Transverse colon (tissue), 4 donors: ENCODE measurements around the gene CECR2. TPM values are rescaled to one million over a fixed set of nuclear protein-coding genes. Genes with fewer than 3 reads are reported as not detected.

Experiments used
- DNase-seq: peaks from one replicate; pipeline ENCODE4 v3.0.0-alpha.2; 2019
- H3K27ac ChIP-seq, 4 donors: fragments of 200-600 bp; sonication (generic); 2 replicates each; pipeline ENCODE4 v1.5.1; 2016 to 2018; ENCODE audit warnings: inconsistent platforms in 4 of 4
- H3K27me3 ChIP-seq: fragments of 200-600 bp; sonication (generic); 2 replicates; pipeline ENCODE4 v1.5.1; 2017; ENCODE audit warnings: inconsistent platforms
- H3K36me3 ChIP-seq, 4 donors: fragments of 200-600 bp; sonication (generic); 2 replicates each; pipeline ENCODE4 v1.5.1; 2017 to 2019; ENCODE audit warnings: inconsistent platforms in 4 of 4
- H3K4me1 ChIP-seq, 4 donors: fragments of 200-600 bp; sonication (generic); 2 replicates each; pipeline ENCODE4 v1.5.1; 2017 to 2020; ENCODE audit warnings: inconsistent platforms in 4 of 4
- H3K4me3 ChIP-seq, 4 donors: fragments of 200-600 bp; sonication (generic); 1 replicate in 1 of 4; 2 replicates in 3 of 4; pipeline versions ENCODE4 v1.5.1 to v1.6.1; 2017 to 2019; ENCODE audit warnings: inconsistent platforms in 4 of 4
- H3K9me3 ChIP-seq, 2 donors: fragments of 200-600 bp; sonication (generic); 2 replicates each; pipeline ENCODE4 v1.5.1; 2017 to 2019; ENCODE audit warnings: inconsistent platforms in 2 of 2
- CTCF ChIP-seq, 5 experiments: fragments of 200-600 bp in 3 of 5; fragments of 450-650 bp in 2 of 5; sonication (generic) in 3 of 5; IDR thresholded peaks; 1 replicate in 2 of 5; 2 replicates in 3 of 5; pipeline ENCODE4 v1.5.1; 2016 to 2017; ENCODE audit warnings: antibody characterized with exemption in 5 of 5, inconsistent platforms in 3 of 5, mild to moderate bottlenecking in 2 of 5, moderate library complexity in 1 of 5
- EP300 ChIP-seq: sonication (generic); formaldehyde crosslinking; IDR thresholded peaks from one replicate; pipeline ENCODE4 v1.6.1; 2017; ENCODE audit warnings: antibody characterized with exemption, low read depth
- POLR2A ChIP-seq: fragments of 450-650 bp; IDR thresholded peaks from one replicate; pipeline ENCODE4 v1.6.1; 2016; ENCODE audit warnings: antibody characterized with exemption, mild to moderate bottlenecking, moderate library complexity
- POLR2AphosphoS5 ChIP-seq, 3 donors: sonication (generic); formaldehyde crosslinking; IDR thresholded peaks; one replicate each; pipeline ENCODE4 v1.6.1; 2016; ENCODE audit warnings: antibody characterized with exemption in 3 of 3
- WGBS, 2 donors: methylation state at CpG; one replicate each; pipeline ENCODE4 v1.1.5; 2018; ENCODE audit warnings: low coverage in 1 of 2; 5-methylcytosine and 5-hydroxymethylcytosine counted together
- in situ Hi-C, 4 donors: fragments of 200-750 bp; cut with MboI; loops; one replicate each; pipeline versions ENCODE4 v1.15.0 to v1.15.1; 2017; ENCODE audit warnings: low sequenced_read_pairs in 3 of 4, low pct_ligation_motif_present in 1 of 4, low pct_unique_long_range_greater_than_20kb in 1 of 4
- intact Hi-C: fragments of 100-400 bp; cut with DNase I; formaldehyde crosslinking; loops from one replicate; pipeline ENCODE4 v1.15.1; 2023; ENCODE audit warnings: low total_unique reads
- total RNA-seq, 4 donors: library from RNA; depleted of rRNA; stranded (reverse); fragments of >200 nt; gene quantifications; one replicate each; pipeline ENCODE4 v1.1.0, GENCODE V29; 2016

Gene CECR2
- total RNA-seq, 4 donors from 2014 or later = 0.14 to 0.64 (median 0.60) TPM; not detected in 1

- intact Hi-C loops (no loop called here), in situ Hi-C loops (loop anchor here in 1 of 4 donors (25.0 kb wide), 1 partner anchor 304 kb away; no protein-coding TSS in a partner anchor)
- Histone ChIP-seq H3K9me3 (no peaks in the 10 kb centered on the region), H3K4me3 (no peak overlapping the region), H3K4me1 (peaks cover 4 to 25% (median 19%) of the 10 kb centered on the region in 4 donors), H3K27me3 (peaks cover 76% of the 10 kb centered on the region), H3K36me3 (no peaks in the 10 kb centered on the region), H3K27ac (no peak overlapping the region)
- WGBS, 2 donors = 32 to 68% methylated on average over 9 to 13 of the region's 13 CpGs
- TF ChIP-seq EP300 = no peak
- no peak for TF ChIP-seq POLR2A
- no peak for TF ChIP-seq POLR2AphosphoS5 (IDR thresholded peaks at IDR 0.05)
- TF ChIP-seq CTCF (IDR thresholded peaks at IDR 0.05) = no peak
- DNase-seq = no peak
Measured at GRCh38 chr22:17366329-17366728, 2.9 kb upstream of the CECR2 start.

GRCh38 chr22:17366830-17367229 is 2.4 kb upstream of the CECR2 start:
- Histone ChIP-seq H3K4me3 (no peak overlapping the region), H3K27me3 (peaks cover 81% of the 10 kb centered on the region), H3K4me1 (peaks cover 4 to 25% (median 19%) of the 10 kb centered on the region in 4 donors), H3K27ac (no peak overlapping the region), H3K9me3 (no peaks in the 10 kb centered on the region), H3K36me3 (no peaks in the 10 kb centered on the region)
- in situ Hi-C loops (loop anchor here in 1 of 4 donors (25.0 kb wide), 1 partner anchor 305 kb away; no protein-coding TSS in a partner anchor), intact Hi-C loops (no loop called here)
- WGBS, 2 donors = 6 to 13% methylated on average over 10 to 11 of the region's 11 CpGs
- TF ChIP-seq POLR2AphosphoS5 (IDR thresholded peaks at IDR 0.05) (no peak), POLR2A (no peak), CTCF (IDR thresholded peaks at IDR 0.05) (no peak), EP300 (no peak)
- peak; percentile 17 for DNase-seq

GRCh38 chr22:17368144-17368543 is 1.1 kb upstream of the CECR2 start:
- no peak for DNase-seq
- WGBS, 2 donors = 12 to 19% methylated on average over 6 to 7 of the region's 7 CpGs

More at GRCh38 chr22:17368144-17368543, 1.1 kb upstream of the CECR2 start:
- intact Hi-C loops = no loop called here
- H3K4me1 ChIP-seq = peaks cover 4 to 25% (median 19%) of the 10 kb centered on the region in 4 donors
- H3K4me3 ChIP-seq = peak overlapping the region in 1 of 4 donors; percentile 47
- TF ChIP-seq EP300 (no peak), POLR2A (no peak), CTCF (IDR thresholded peaks at IDR 0.05) (no peak), POLR2AphosphoS5 (IDR thresholded peaks at IDR 0.05) (no peak)
- H3K27ac ChIP-seq = peak overlapping the region in 1 of 4 donors; percentile 32
- H3K9me3 ChIP-seq = no peaks in the 10 kb centered on the region
- in situ Hi-C loops = loop anchor here in 1 of 4 donors (25.0 kb wide), 1 partner anchor 306 kb away; no protein-coding TSS in a partner anchor
- peaks cover 92% of the 10 kb centered on the region for H3K27me3 ChIP-seq
- H3K36me3 ChIP-seq = no peaks in the 10 kb centered on the region
